ENCODE data around the gene TIMM17B. TPM values are rescaled to one million over a fixed set of nuclear protein-coding genes. Genes with fewer than 3 reads are reported as not detected.

The TIMM17B gene
- total RNA-seq, 2 experiments from 2014 or later = 83.8 to 86.6 TPM

GRCh38 chrX:48908600-48908999, 11.0 kb upstream of the TIMM17B start:
- DNase-seq = no peak
- H3K27me3 Mint-ChIP-seq = no peaks in the 10 kb centered on the region
- H3K36me3 Mint-ChIP-seq = peaks cover 28% of the 10 kb centered on the region
- no peaks in the 10 kb centered on the region for H3K9me3 Mint-ChIP-seq
- ChIA-PET POLR2A (interaction anchor here (5.6 kb wide), 1 partner anchor 31 kb away, joined by 122 read pairs; no protein-coding TSS in a partner anchor), CTCF (interaction anchor here (1.6 kb wide), 1 partner anchor 37 kb away, joined by 5 read pairs; no protein-coding TSS in a partner anchor)
- peak overlapping the region; percentile 38 for H3K27ac Mint-ChIP-seq
- H3K4me3 Mint-ChIP-seq = no peak overlapping the region
- peaks cover 17% of the 10 kb centered on the region for H3K4me1 Mint-ChIP-seq (ENCODE audit: low read depth)
- intact Hi-C loops (cut with micrococcal nuclease) = no loop called here

- no peaks in the 10 kb centered on the region for H3K27me3 Mint-ChIP-seq
- POLR2A ChIA-PET = interaction anchor here (1.3 to 2.0 kb wide), 2 partner anchors 35 to 38 kb away, joined by 3 to 4 read pairs; no protein-coding TSS in a partner anchor
- no peaks in the 10 kb centered on the region for H3K4me1 Mint-ChIP-seq (ENCODE audit: low read depth)
- H3K27ac Mint-ChIP-seq = no peak overlapping the region
- peaks cover 10% of the 10 kb centered on the region for H3K36me3 Mint-ChIP-seq
- no peaks in the 10 kb centered on the region for H3K9me3 Mint-ChIP-seq
- H3K4me3 Mint-ChIP-seq = no peak overlapping the region
- no peak for DNase-seq
- CTCF ChIA-PET = no interaction called here
- intact Hi-C loops (cut with micrococcal nuclease) = no loop called here
Observed at GRCh38 chrX:48905090-48905790, 7.7 kb upstream of the TIMM17B start.

- intact Hi-C loops (cut with micrococcal nuclease) = no loop called here
- H3K4me1 Mint-ChIP-seq (ENCODE audit: low read depth) = no peaks in the 10 kb centered on the region
- DNase-seq = no peak
- no peaks in the 10 kb centered on the region for H3K27me3 Mint-ChIP-seq
- POLR2A ChIA-PET = interaction anchor here (1.7 to 2.0 kb wide), 2 partner anchors 33 to 36 kb away, joined by 4 to 8 read pairs; no protein-coding TSS in a partner anchor
- peaks cover 10% of the 10 kb centered on the region for H3K36me3 Mint-ChIP-seq
- no peak overlapping the region for H3K27ac Mint-ChIP-seq
- no peaks in the 10 kb centered on the region for H3K9me3 Mint-ChIP-seq
- CTCF ChIA-PET = interaction anchor here (0.6 kb wide), 1 partner anchor 71 kb away, joined by 3 read pairs; no protein-coding TSS in a partner anchor
- no peak overlapping the region for H3K4me3 Mint-ChIP-seq
Observed at GRCh38 chrX:48904626-48905025, 7.1 kb upstream of the TIMM17B start.

GRCh38 chrX:48904180-48904579, 6.6 kb upstream of the TIMM17B start:
- no peak overlapping the region for H3K4me3 Mint-ChIP-seq
- ChIA-PET CTCF (interaction anchor here (0.6 to 1.2 kb wide), 2 partner anchors 12 to 70 kb away, joined by 3 read pairs; no protein-coding TSS in a partner anchor), POLR2A (interaction anchor here (1.7 kb wide), 1 partner anchor 34 kb away, joined by 8 read pairs; no protein-coding TSS in a partner anchor)

GRCh38 chrX:48903290-48903689, 5.7 kb upstream of the TIMM17B start:
- Mint-ChIP-seq H3K9me3 (no peaks in the 10 kb centered on the region), H3K27me3 (no peaks in the 10 kb centered on the region), H3K27ac (no peak overlapping the region), H3K36me3 (peaks cover 13% of the 10 kb centered on the region), H3K4me3 (no peak overlapping the region), H3K4me1 (ENCODE audit: low read depth) (peaks cover 1% of the 10 kb centered on the region)
- CTCF ChIA-PET = interaction anchor here (1.0 to 1.2 kb wide), 2 partner anchors 11 to 43 kb away, joined by 3 read pairs; no protein-coding TSS in a partner anchor
- POLR2A ChIA-PET = interaction anchor here (0.9 to 1.7 kb wide), 2 partner anchors 34 to 166 kb away, joined by 3 to 8 read pairs; no protein-coding TSS in a partner anchor
- DNase-seq = no peak
- intact Hi-C loops (cut with micrococcal nuclease) = no loop called here

More at GRCh38 chrX:48904180-48904579, 6.6 kb upstream of the TIMM17B start:
- no peaks in the 10 kb centered on the region for H3K27me3 Mint-ChIP-seq
- intact Hi-C loops (cut with micrococcal nuclease) = no loop called here
- H3K9me3 Mint-ChIP-seq = no peaks in the 10 kb centered on the region
- peaks cover 10% of the 10 kb centered on the region for H3K36me3 Mint-ChIP-seq
- DNase-seq = no peak
- no peak overlapping the region for H3K27ac Mint-ChIP-seq
- H3K4me1 Mint-ChIP-seq (ENCODE audit: low read depth) = no peaks in the 10 kb centered on the region

GRCh38 chrX:48902776-48903175, 5.2 kb upstream of the TIMM17B start:
- CTCF ChIA-PET = interaction anchor here (1.0 to 1.2 kb wide), 2 partner anchors 11 to 43 kb away, joined by 3 read pairs; no protein-coding TSS in a partner anchor
- Mint-ChIP-seq H3K4me3 (no peak overlapping the region), H3K9me3 (no peaks in the 10 kb centered on the region), H3K27ac (no peak overlapping the region), H3K36me3 (peaks cover 13% of the 10 kb centered on the region), H3K4me1 (ENCODE audit: low read depth) (peaks cover 1% of the 10 kb centered on the region), H3K27me3 (no peaks in the 10 kb centered on the region)
- POLR2A ChIA-PET = interaction anchor here (0.9 to 1.7 kb wide), 2 partner anchors 35 to 166 kb away, joined by 3 to 8 read pairs; no protein-coding TSS in a partner anchor
- intact Hi-C loops (cut with micrococcal nuclease) = no loop called here
- DNase-seq = no peak

- CTCF ChIA-PET = no interaction called here
- peaks cover 13% of the 10 kb centered on the region for H3K36me3 Mint-ChIP-seq
- POLR2A ChIA-PET = no interaction called here
- H3K4me3 Mint-ChIP-seq = no peak overlapping the region
- peaks cover 1% of the 10 kb centered on the region for H3K4me1 Mint-ChIP-seq (ENCODE audit: low read depth)
- H3K27me3 Mint-ChIP-seq = no peaks in the 10 kb centered on the region
- intact Hi-C loops (cut with micrococcal nuclease) = no loop called here
- DNase-seq = no peak
- peak overlapping the region; percentile 30 for H3K27ac Mint-ChIP-seq
- H3K9me3 Mint-ChIP-seq = no peaks in the 10 kb centered on the region
Observed at GRCh38 chrX:48902135-48902534, 4.6 kb upstream of the TIMM17B start.

GRCh38 chrX:48901069-48901468, 3.5 kb upstream of the TIMM17B start:
- peaks cover 13% of the 10 kb centered on the region for H3K36me3 Mint-ChIP-seq
- H3K9me3 Mint-ChIP-seq = no peaks in the 10 kb centered on the region
- DNase-seq = no peak
- CTCF ChIA-PET = no interaction called here
- no peak overlapping the region for H3K27ac Mint-ChIP-seq
- intact Hi-C loops (cut with micrococcal nuclease) = no loop called here
- H3K4me3 Mint-ChIP-seq = no peak overlapping the region
- peaks cover 9% of the 10 kb centered on the region for H3K4me1 Mint-ChIP-seq (ENCODE audit: low read depth)
- POLR2A ChIA-PET = no interaction called here
- no peaks in the 10 kb centered on the region for H3K27me3 Mint-ChIP-seq

- ChIA-PET CTCF (no interaction called here), POLR2A (interaction anchor here (1.1 kb wide), 1 partner anchor 20 kb away, joined by 4 read pairs; no protein-coding TSS in a partner anchor)
- H3K4me3 Mint-ChIP-seq = no peak overlapping the region
- DNase-seq = no peak
- intact Hi-C loops (cut with micrococcal nuclease) = loop anchor here (10.0 kb wide), 1 partner anchor 94 kb away; the partner anchor contains the start of gene HDAC6
- no peak overlapping the region for H3K27ac Mint-ChIP-seq
- H3K27me3 Mint-ChIP-seq = no peaks in the 10 kb centered on the region
- H3K9me3 Mint-ChIP-seq = no peaks in the 10 kb centered on the region
- H3K4me1 Mint-ChIP-seq (ENCODE audit: low read depth) = peaks cover 16% of the 10 kb centered on the region
- H3K36me3 Mint-ChIP-seq = peaks cover 18% of the 10 kb centered on the region
Observed at GRCh38 chrX:48899078-48899410, 1.5 kb upstream of the TIMM17B start.

GRCh38 chrX:48897157-48897624, 377 bp downstream of the TIMM17B start:
- peaks cover 16% of the 10 kb centered on the region for H3K4me1 Mint-ChIP-seq (ENCODE audit: low read depth)
- peak; percentile 75 for DNase-seq
- H3K27ac Mint-ChIP-seq = peak overlapping the region; percentile 88
- no peaks in the 10 kb centered on the region for H3K9me3 Mint-ChIP-seq
- POLR2A ChIA-PET = interaction anchor here (1.3 to 2.0 kb wide), 9 partner anchors 10 to 201 kb away, joined by 4 to 32 read pairs (median 5); partner anchors contain the start of genes GRIPAP1, SLC35A2 and SUV39H1
- peak overlapping the region; percentile 79 for H3K4me3 Mint-ChIP-seq
- peaks cover 14% of the 10 kb centered on the region for H3K36me3 Mint-ChIP-seq
- H3K27me3 Mint-ChIP-seq = no peaks in the 10 kb centered on the region
- intact Hi-C loops (cut with micrococcal nuclease) = loop anchor here (1.0 to 10.0 kb wide), 4 partner anchors 14 to 146 kb away; partner anchors contain the start of genes HDAC6, PIM2, SLC35A2 and TFE3
- CTCF ChIA-PET = interaction anchor here (1.0 to 1.6 kb wide), 4 partner anchors 40 to 249 kb away, joined by 3 to 6 read pairs (median 4); no protein-coding TSS in a partner anchor

- CTCF ChIA-PET = interaction anchor here (1.0 to 1.3 kb wide), 2 partner anchors 63 to 147 kb away, joined by 3 read pairs; no protein-coding TSS in a partner anchor
Observed at GRCh38 chrX:48896611-48897011, 957 bp downstream of the TIMM17B start.

GRCh38 chrX:48894891-48895290, 2.7 kb downstream of the TIMM17B start:
- CTCF ChIA-PET = no interaction called here
- Mint-ChIP-seq H3K27ac (no peak overlapping the region), H3K4me3 (no peak overlapping the region), H3K36me3 (peaks cover 8% of the 10 kb centered on the region), H3K4me1 (ENCODE audit: low read depth) (peaks cover 27% of the 10 kb centered on the region), H3K9me3 (no peaks in the 10 kb centered on the region), H3K27me3 (no peaks in the 10 kb centered on the region)
- POLR2A ChIA-PET = no interaction called here
- intact Hi-C loops (cut with micrococcal nuclease) = loop anchor here (5.0 to 10.0 kb wide), 2 partner anchors 90 to 248 kb away; partner anchors contain the start of gene HDAC6
- DNase-seq = no peak

More at GRCh38 chrX:48896611-48897011, 957 bp downstream of the TIMM17B start:
- no peaks in the 10 kb centered on the region for H3K9me3 Mint-ChIP-seq
- peak overlapping the region; percentile 88 for H3K27ac Mint-ChIP-seq
- peaks cover 20% of the 10 kb centered on the region for H3K4me1 Mint-ChIP-seq (ENCODE audit: low read depth)
- peaks cover 11% of the 10 kb centered on the region for H3K36me3 Mint-ChIP-seq
- no peaks in the 10 kb centered on the region for H3K27me3 Mint-ChIP-seq
- intact Hi-C loops (cut with micrococcal nuclease) = loop anchor here (1.0 to 10.0 kb wide), 4 partner anchors 15 to 147 kb away; partner anchors contain the start of genes HDAC6, PIM2, SLC35A2 and TFE3
- POLR2A ChIA-PET = interaction anchor here (0.6 to 2.0 kb wide), 4 partner anchors 14 to 1311 kb away, joined by 3 to 32 read pairs (median 8); partner anchors contain the start of gene SLC35A2
- peak overlapping the region; percentile 79 for H3K4me3 Mint-ChIP-seq
- DNase-seq = no peak

All from activated CD4-positive, alpha-beta memory T cell treated with anti-CD3 and anti-CD28 coated beads for 36 hours (primary cell).